Endothelial cell of umbilical vein (primary cell): ENCODE results near the gene TGM3. TPM values are rescaled to one million over a fixed set of nuclear protein-coding genes. Genes with fewer than 3 reads are reported as not detected.

Experiments
- BruUV-seq: library from RNA; stranded (reverse); fragments of 400-500 nt; replicated peaks from 2 replicates; lab custom pipeline; 2021; lab: Mats Ljungman, UMichigan
- CTCF ChIA-PET: fragments of 300-600, 350-600 bp; sonication (Branson Sonifier 250); formaldehyde crosslinking; loops from one replicate; lab custom pipeline; 2021; ENCODE audit warnings: antibody characterized with exemption, inconsistent platforms; lab: Charles Lee
- POLR2A ChIA-PET: fragments of 300-600, 350-600 bp; sonication (Branson Sonifier 250); formaldehyde crosslinking; loops from one replicate; lab custom pipeline; 2021; ENCODE audit warnings: antibody characterized with exemption, inconsistent platforms; lab: Charles Lee
- DNase-seq: peaks from one replicate; pipeline ENCODE4 v3.0.0-alpha.2; 2011; ENCODE audit warnings: low read depth, low spot score
- FAIRE-seq: peaks from 2 replicates; lab custom pipeline; 2011; peaks lifted over from hg19 to GRCh38; lab: Jason Lieb, UNC
- H2AFZ ChIP-seq: 2 replicates; pipeline ENCODE4 v1.6.0; 2012; ENCODE audit warnings: low read depth, low read length, control low read depth, inconsistent platforms
- H3K27ac ChIP-seq: 2 replicates; pipeline ENCODE4 v1.5.1; 2011; ENCODE audit warnings: low read depth, mild to moderate bottlenecking, control low read depth, low read length, moderate library complexity; ENCODE audit not compliant: insufficient read depth
- H3K27me3 ChIP-seq, 2 experiments: 2 replicates each; pipeline versions ENCODE4 v1.6.0 to v1.6.1; 2011; ENCODE audit warnings: low read length in 2 of 2, mixed read lengths in 1 of 2; ENCODE audit not compliant: control insufficient read depth in 2 of 2, insufficient read depth in 2 of 2
- H3K36me3 ChIP-seq, 2 experiments: 2 replicates in 1 of 2; 3 replicates in 1 of 2; pipeline ENCODE4 v1.5.1; 2011; ENCODE audit warnings: low read length in 2 of 2, mild to moderate bottlenecking in 1 of 2, moderate library complexity in 1 of 2; ENCODE audit not compliant: control insufficient read depth in 2 of 2, insufficient read depth in 2 of 2; ENCODE audit errors: extremely low read depth in 1 of 2
- H3K4me1 ChIP-seq: 3 replicates; pipeline ENCODE4 v1.5.1; 2011; ENCODE audit warnings: mild to moderate bottlenecking, low read length; ENCODE audit not compliant: control insufficient read depth, insufficient read depth; ENCODE audit errors: extremely low read depth
- H3K4me2 ChIP-seq: 2 replicates; pipeline ENCODE4 v1.6.1; 2011; ENCODE audit warnings: low read length, control low read depth, mixed read lengths; ENCODE audit not compliant: insufficient read depth
- H3K4me3 ChIP-seq, 3 experiments: fragments of 200-600 bp in 1 of 3; sonication (generic), shearing (Covaris generic) in 1 of 3; replicated peaks in 1 of 3; 2 replicates each; pipeline ENCODE4 v1.5.1; 2011 to 2016; ENCODE audit warnings: control low read depth in 3 of 3, low read length in 3 of 3, mild to moderate bottlenecking in 2 of 3, inconsistent platforms in 1 of 3, low read depth in 1 of 3, moderate library complexity in 1 of 3; ENCODE audit not compliant: insufficient read depth in 1 of 3
- H3K79me2 ChIP-seq: 2 replicates; pipeline ENCODE4 v1.6.0; 2012; ENCODE audit warnings: low read length, inconsistent platforms; ENCODE audit not compliant: control insufficient read depth, insufficient read depth
- H3K9ac ChIP-seq: replicated peaks from 2 replicates; pipeline ENCODE3; 2011; ENCODE audit warnings: low read length, control low read depth; ENCODE audit not compliant: insufficient read depth; ENCODE audit errors: extremely low read depth
- H3K9me1 ChIP-seq: replicated peaks from 3 replicates; pipeline ENCODE4 v1.6.0; 2011; ENCODE audit warnings: mild to moderate bottlenecking, low read length; ENCODE audit not compliant: control insufficient read depth, insufficient read depth; ENCODE audit errors: extremely low read depth
- H3K9me3 ChIP-seq: replicated peaks from 2 replicates; pipeline ENCODE4 v1.5.1; 2012; ENCODE audit warnings: low read length, inconsistent platforms; ENCODE audit not compliant: control insufficient read depth, insufficient read depth
- H4K20me1 ChIP-seq: replicated peaks from 2 replicates; pipeline ENCODE3; 2011; ENCODE audit warnings: mild to moderate bottlenecking, low read length; ENCODE audit not compliant: control insufficient read depth, insufficient read depth; ENCODE audit errors: extremely low read depth
- CTCF ChIP-seq, 2 donors: IDR thresholded peaks; 1 replicate in 1 of 2; 2 replicates in 1 of 2; pipeline ENCODE4 v1.5.1; 2011; ENCODE audit warnings: low read length in 2 of 2, mild to moderate bottlenecking in 2 of 2, moderate library complexity in 2 of 2, control low read depth in 1 of 2, inconsistent platforms in 1 of 2, low read depth in 1 of 2; ENCODE audit not compliant: insufficient read depth in 1 of 2; ENCODE audit errors: extremely low read depth in 1 of 2
- EZH2 ChIP-seq: IDR thresholded peaks from 2 replicates; pipeline ENCODE4 v1.6.1; 2012; ENCODE audit warnings: borderline replicate concordance, low read depth, mild to moderate bottlenecking, moderate library complexity, low read length, inconsistent platforms; ENCODE audit not compliant: severe bottlenecking
- FOS ChIP-seq: IDR thresholded peaks from 2 replicates; pipeline ENCODE4 v1.6.1; 2011; ENCODE audit warnings: mild to moderate bottlenecking, low read length, moderate library complexity, borderline replicate concordance; ENCODE audit not compliant: insufficient read depth
- GATA2 ChIP-seq: IDR thresholded peaks from 2 replicates; pipeline ENCODE4 v1.7.0; 2011; ENCODE audit warnings: low read depth, mild to moderate bottlenecking, moderate library complexity, mixed read lengths, low read length; ENCODE audit not compliant: insufficient read length, insufficient read depth
- JUN ChIP-seq: IDR thresholded peaks from 2 replicates; pipeline ENCODE4 v1.6.1; 2011; ENCODE audit warnings: borderline replicate concordance, low read depth; ENCODE audit not compliant: insufficient read length, insufficient read depth
- MAX ChIP-seq: IDR thresholded peaks from 2 replicates; pipeline ENCODE4 v1.6.1; 2011; ENCODE audit not compliant: insufficient read depth, insufficient read length
- MYC ChIP-seq: IDR thresholded peaks from one replicate; pipeline ENCODE4 v1.6.1; 2011; ENCODE audit warnings: mild to moderate bottlenecking, low read depth, low read length
- POLR2A ChIP-seq: IDR thresholded peaks from 2 replicates; pipeline ENCODE4 v1.6.1; 2012; ENCODE audit warnings: low read depth, mild to moderate bottlenecking, control low read depth, low read length
- POLR2AphosphoS5 ChIP-seq: IDR thresholded peaks from 2 replicates; pipeline ENCODE4 v1.6.1; 2012; ENCODE audit warnings: low read depth, mild to moderate bottlenecking, control low read depth, low read length, moderate library complexity; ENCODE audit not compliant: insufficient read depth
- dilution Hi-C: fragments of 300-500 bp; cut with MboI; formaldehyde crosslinking; loops from one replicate; pipeline ENCODE4 v1.15.0; 2019; ENCODE audit warnings: low sequenced_read_pairs; ENCODE audit not compliant: extremely low pct_ligation_motif_present
- intact Hi-C: fragments of 100-400 bp; cut with micrococcal nuclease; formaldehyde crosslinking; loops from one replicate; pipeline ENCODE4 v1.10.0; 2022
- polyA plus RNA-seq, 4 experiments: library from polyadenylated mRNA; depleted of rRNA in 3 of 4; stranded (reverse) in 3 of 4; unstranded in 1 of 4; fragments of >200 nt; gene quantifications; 2 replicates each; pipeline versions ENCODE4 v1.2.1 to v1.2.3, GENCODE V29; 2011 to 2012; ENCODE audit warnings: missing spikeins in 1 of 4
- total RNA-seq: library from RNA; stranded (reverse); gene quantifications from 2 replicates; pipeline ENCODE4 v1.2.3, GENCODE V29; 2021

TGM3 gene
- total and polyA plus RNA-seq, 2 donors (not counting 3 experiments of a cell fraction or from before 2014, with no cell fraction given): not detected

DNA sequence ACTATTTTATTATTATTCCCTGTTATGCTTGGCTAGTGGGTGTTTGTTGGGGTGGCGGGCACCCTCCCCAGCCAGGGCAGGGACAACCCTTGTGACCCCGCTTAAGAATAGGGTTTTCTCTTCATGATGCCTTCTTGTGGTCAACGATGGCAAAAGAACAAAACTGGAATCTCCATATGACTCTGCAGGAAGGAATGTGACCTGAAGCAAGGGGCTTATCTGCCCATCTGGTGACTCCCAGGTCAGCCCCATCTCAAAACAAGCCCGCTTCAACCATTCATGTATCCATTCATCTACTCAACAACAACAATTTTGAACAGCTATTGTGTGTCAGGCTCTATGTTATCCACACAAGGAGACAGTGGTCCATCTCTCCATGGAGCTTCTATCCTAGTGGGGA lies 54.0 kb downstream of the TGM3 start:
- H4K20me1 ChIP-seq: no peaks in the 10 kb centered on the region
- no peak overlapping the region for H3K27ac ChIP-seq
- no peak overlapping the region for H2AFZ ChIP-seq
- dilution Hi-C loops: no loop called here
- intact Hi-C loops: no loop called here
- FAIRE-seq (no peak), DNase-seq (no peak)
- POLR2A ChIA-PET: no interaction called here
- no peaks in the 10 kb centered on the region for H3K79me2 ChIP-seq
- no peak overlapping the region for H3K9ac ChIP-seq
- H3K36me3 ChIP-seq: no peaks in the 10 kb centered on the region
- peaks cover 2 to 16% of the 10 kb centered on the region in 2 experiments for H3K27me3 ChIP-seq
- H3K4me2 ChIP-seq: no peak overlapping the region
- peaks cover 2% of the 10 kb centered on the region for H3K4me1 ChIP-seq
- no peak overlapping the region for H3K4me3 ChIP-seq
- no peaks in the 10 kb centered on the region for H3K9me1 ChIP-seq
- CTCF ChIA-PET: interaction anchor here (1.0 to 5.4 kb wide), 5 partner anchors 14 to 142 kb away, joined by 3 to 51 read pairs (median 5); no protein-coding TSS in a partner anchor
- H3K9me3 ChIP-seq: no peaks in the 10 kb centered on the region
- no TSS peak for BruUV-seq
- TF ChIP-seq MYC (no peak), POLR2AphosphoS5 (no peak), FOS (no peak), EZH2 (no peak), POLR2A (no peak), GATA2 (no peak), CTCF (IDR thresholded peaks at IDR 0.05; ENCODE audit: extremely low read depth in 1 of 2, insufficient read depth in 1 of 2, low read depth in 1 of 2, low read length in 2 of 2) (no peak), MAX (no peak), JUN (no peak)
